Measurements from ENCODE around the gene PPDPF.

PPDPF gene

GRCh38 chr20:63496596-63497120, 23.9 kb upstream of the PPDPF start:
- no peak for DNase-seq (ENCODE audit: low spot score)
- in situ Hi-C loops (cut with MboI; ENCODE audit: low sequenced_read_pairs, unreplicated experiment): no loop called here
- no peak for TF ChIP-seq CTCF (IDR thresholded peaks at IDR 0.05; ENCODE audit: borderline replicate concordance, control extremely low read depth, extremely low read depth, insufficient read depth, missing control alignments)

- DNase-seq (ENCODE audit: low spot score): no peak
- in situ Hi-C loops (cut with MboI; ENCODE audit: low sequenced_read_pairs, unreplicated experiment): no loop called here
- TF ChIP-seq CTCF (IDR thresholded peaks at IDR 0.05; ENCODE audit: borderline replicate concordance, control extremely low read depth, extremely low read depth, insufficient read depth, missing control alignments): no peak
Measured at GRCh38 chr20:63497138-63497945, 23.2 kb upstream of the PPDPF start.

GRCh38 chr20:63497946-63498935, 22.3 kb upstream of the PPDPF start:
- in situ Hi-C loops (cut with MboI; ENCODE audit: low sequenced_read_pairs, unreplicated experiment): no loop called here
- no peak for DNase-seq (ENCODE audit: low spot score)
- TF ChIP-seq CTCF (IDR thresholded peaks at IDR 0.05; ENCODE audit: borderline replicate concordance, control extremely low read depth, extremely low read depth, insufficient read depth, missing control alignments): no peak

GRCh38 chr20:63498960-63499337, 21.6 kb upstream of the PPDPF start, which contains the start of gene EEF1A2:
EEF1A2 (minus strand) TSS chr20:63499083; CDS start chr20:63497763, 1,320 bp downstream.
- in situ Hi-C loops (cut with MboI; ENCODE audit: low sequenced_read_pairs, unreplicated experiment): no loop called here
- no peak for TF ChIP-seq CTCF (IDR thresholded peaks at IDR 0.05; ENCODE audit: borderline replicate concordance, control extremely low read depth, extremely low read depth, insufficient read depth, missing control alignments)
- no peak for DNase-seq (ENCODE audit: low spot score)

- in situ Hi-C loops (cut with MboI; ENCODE audit: low sequenced_read_pairs, unreplicated experiment): no loop called here
- no peak for TF ChIP-seq CTCF (IDR thresholded peaks at IDR 0.05; ENCODE audit: borderline replicate concordance, control extremely low read depth, extremely low read depth, insufficient read depth, missing control alignments)
- no peak for DNase-seq (ENCODE audit: low spot score)
Measured at GRCh38 chr20:63499338-63499969, 21.1 kb upstream of the PPDPF start.

Data from GM13976 (cell line).